Heart right ventricle (tissue), 16 donors: Measurements from ENCODE around the gene P3H2. TPM values are rescaled to one million over a fixed set of nuclear protein-coding genes. Genes with fewer than 3 reads are reported as not detected.

Source experiments
- ATAC-seq, 8 donors: fragments of 200-7000 bp; cut with Tn5 transposase; one replicate each; pipeline ENCODE4 v1.9.1; 2020; ENCODE audit warnings: mild to moderate bottlenecking in 8 of 8, moderate library complexity in 8 of 8, moderate number of reproducible peaks in 1 of 8
- DNase-seq, 2 donors: peaks; one replicate each; pipeline ENCODE4 v3.0.0-alpha.2; 2020
- H3K27ac ChIP-seq, 10 donors: fragments of 200-600 bp; sonication (generic) in 2 of 10; one replicate each; pipeline versions ENCODE4 v1.5.0 to v1.8.0; 2020 to 2022; ENCODE audit warnings: mild to moderate bottlenecking in 3 of 10
- H3K27me3 ChIP-seq, 7 donors: fragments of 200-600 bp; one replicate each; pipeline ENCODE4 v1.8.0; 2021 to 2022; ENCODE audit warnings: mild to moderate bottlenecking in 2 of 7
- H3K36me3 ChIP-seq, 9 donors: fragments of 200-600 bp; sonication (generic) in 1 of 9; one replicate each; pipeline versions ENCODE4 v1.5.0 to v1.8.0; 2020 to 2022; ENCODE audit warnings: mild to moderate bottlenecking in 2 of 9
- H3K4me1 ChIP-seq, 9 donors: fragments of 200-600 bp; sonication (generic) in 1 of 9; one replicate each; pipeline versions ENCODE4 v1.5.0 to v1.8.0; 2020 to 2022; ENCODE audit warnings: mild to moderate bottlenecking in 4 of 9
- H3K4me3 ChIP-seq, 10 donors: fragments of 200-600 bp; sonication (generic) in 2 of 10; one replicate each; pipeline versions ENCODE4 v1.5.0 to v1.8.0; 2020 to 2022; ENCODE audit warnings: mild to moderate bottlenecking in 7 of 10, moderate library complexity in 2 of 10
- H3K9me3 ChIP-seq, 11 donors: fragments of 200-600 bp in 10 of 11; sonication (generic) in 2 of 11; one replicate each; pipeline versions ENCODE4 v1.5.0 to v1.8.0; 2013 to 2022; ENCODE audit warnings: mild to moderate bottlenecking in 2 of 11, control low read depth in 1 of 11, moderate library complexity in 1 of 11
- CTCF ChIP-seq, 9 donors: fragments of 200-600 bp; sonication (generic) in 2 of 9; IDR thresholded peaks; one replicate each; pipeline versions ENCODE4 v1.5.0 to v1.8.0; 2021 to 2022; ENCODE audit warnings: antibody characterized with exemption in 9 of 9, mild to moderate bottlenecking in 5 of 9, moderate library complexity in 1 of 9
- WGBS, 2 donors: extraction: QIAGEN DNeasy Blood & Tissue Kit; methylation state at CpG; one replicate each; pipeline ENCODE4 v1.1.7; 2013; ENCODE audit warnings: inconsistent platforms in 1 of 2; 5-methylcytosine and 5-hydroxymethylcytosine counted together
- intact Hi-C, 10 donors: fragments of 100-400 bp; cut with DNase I; formaldehyde crosslinking; loops; one replicate each; pipeline versions ENCODE4 v1.11.1 to v1.14.2; 2022
- polyA plus RNA-seq, 2 donors: library from polyadenylated mRNA; stranded (reverse); fragments of 200-250 nt; gene quantifications; one replicate each; pipeline ENCODE4 v1.2.3, GENCODE V29; 2013
- total RNA-seq, 10 donors: library from RNA; stranded (reverse); fragmentation: NEBNext Ultra II Directional in 3 of 10; extraction: Animal tissue kit (Norgen Biotek cat#: 25700) in 3 of 10; gene quantifications; one replicate each; pipeline versions ENCODE4 v1.2.1 to v1.2.4, GENCODE V29; 2021 to 2023
- donor health status: Arrhythmogenic right ventricular cardiomyopathy.
- donor health status: ischemic (EF 13 %, LVEDD 7.1; RV severe dilation, severe dysfunction).
- donor health status: healthy with polysubstance abuse.
- donor health status: DM: no; HTN: yes; CAD: no.
- donor health status: DM: no; HTN: no; CAD: no.
- donor health status: ischemic (EF 25% LVEDD 6.9; RV normal size, moderate dysfunction).
- donor health status: ischemic (EF 25% LVEDD 5.7; RV mildly dilated, moderate dysfunction).
- donor health status: healthy.
- donor health status: DM: yes; HTN: yes; CAD: no.
- donor health status: Ischemic cardiomyopathy.
- donor health status: ischemic (EF 35%, LVEDD 5.7; RV mildly dilated, moderate dysfunction).
- donor health status: nonischemic (EF 11% LVEDD 7.7; RV severe dilation, severe dysfunction).
- donor health status: DM: yes; HTN: yes; CAD: no.
- donor health status: PGD.
- donor health status: ischemic (EF 29% LVEDD 5.4; RV normal size, mild dysfunction).
- donor health status: nonischemic (EF 23%, LVEDD 6.1; RV moderate dilation, normal function).

Gene P3H2
- total and polyA plus RNA-seq, 12 donors, result 0.49 to 28.8 (median 3.5) TPM

- DNase-seq (no peak), ATAC-seq (no peak)
- Histone ChIP-seq H3K9me3 (no peaks in the 10 kb centered on the region), H3K4me3 (no peak overlapping the region), H3K36me3 (no peaks in the 10 kb centered on the region), H3K27me3 (no peaks in the 10 kb centered on the region), H3K27ac (no peak overlapping the region), H3K4me1 (peaks cover 0 to 29% (median 6%) of the 10 kb centered on the region in 9 donors)
- TF ChIP-seq CTCF (IDR thresholded peaks at IDR 0.05), result no peak
- WGBS, 2 donors, result 67 to 88% methylated on average over 4 of the region's 4 CpGs
- intact Hi-C loops, result no loop called here
These were observed 31.0 kb downstream of the P3H2 start for GRCh38 chr3:190089711-190090110.

GRCh38 chr3:190088890-190089289 is 31.8 kb downstream of the P3H2 start:
- Histone ChIP-seq H3K27ac (no peak overlapping the region), H3K27me3 (no peaks in the 10 kb centered on the region), H3K4me1 (peaks cover 0 to 21% (median 6%) of the 10 kb centered on the region in 9 donors), H3K36me3 (no peaks in the 10 kb centered on the region), H3K4me3 (no peak overlapping the region), H3K9me3 (no peaks in the 10 kb centered on the region)
- ATAC-seq (no peak), DNase-seq (no peak)
- 69 to 70% methylated on average over 9 of the region's 9 CpGs for WGBS, 2 donors
- intact Hi-C loops, result no loop called here
- no peak for TF ChIP-seq CTCF (IDR thresholded peaks at IDR 0.05)

GRCh38 chr3:190086191-190086590 is 34.5 kb downstream of the P3H2 start:
- 69 to 71% methylated on average over 2 of the region's 2 CpGs for WGBS, 2 donors
- intact Hi-C loops, result no loop called here
- no peaks in the 10 kb centered on the region for H3K36me3 ChIP-seq
- no peaks in the 10 kb centered on the region for H3K9me3 ChIP-seq
- no peak overlapping the region for H3K4me3 ChIP-seq
- no peak for ATAC-seq
- H3K27me3 ChIP-seq, result no peaks in the 10 kb centered on the region
- DNase-seq, result no peak
- no peak overlapping the region for H3K27ac ChIP-seq
- no peaks in the 10 kb centered on the region for H3K4me1 ChIP-seq
- no peak for TF ChIP-seq CTCF (IDR thresholded peaks at IDR 0.05)

GRCh38 chr3:190084983-190085382 is 35.7 kb downstream of the P3H2 start:
- Histone ChIP-seq H3K36me3 (no peaks in the 10 kb centered on the region), H3K4me1 (no peaks in the 10 kb centered on the region), H3K9me3 (no peaks in the 10 kb centered on the region), H3K27ac (no peak overlapping the region), H3K27me3 (no peaks in the 10 kb centered on the region), H3K4me3 (no peak overlapping the region)
- intact Hi-C loops, result no loop called here
- WGBS, 2 donors, result 75 to 93% methylated on average over 3 of the region's 3 CpGs
- ATAC-seq (no peak), DNase-seq (no peak)
- TF ChIP-seq CTCF (IDR thresholded peaks at IDR 0.05), result no peak

GRCh38 chr3:190083635-190084034 is 37.1 kb downstream of the P3H2 start:
- Histone ChIP-seq H3K4me3 (no peak overlapping the region), H3K4me1 (no peaks in the 10 kb centered on the region), H3K27ac (no peak overlapping the region), H3K27me3 (no peaks in the 10 kb centered on the region), H3K9me3 (no peaks in the 10 kb centered on the region), H3K36me3 (no peaks in the 10 kb centered on the region)
- DNase-seq, result no peak
- 65 to 72% methylated on average over 3 of the region's 3 CpGs for WGBS, 2 donors
- TF ChIP-seq CTCF (IDR thresholded peaks at IDR 0.05), result no peak
- intact Hi-C loops, result no loop called here
- no peak for ATAC-seq
